ENCODE measurements around the gene MEGF11. TPM values are rescaled to one million over a fixed set of nuclear protein-coding genes. Genes with fewer than 3 reads are reported as not detected.

MEGF11 gene
- total RNA-seq, 1 donor from 2014 or later = 0.25 TPM

GRCh38 chr15:66050264-66050663, 203.3 kb downstream of the MEGF11 start:
- H3K4me1 ChIP-seq = no peaks in the 10 kb centered on the region
- no peaks in the 10 kb centered on the region for H3K9me3 ChIP-seq
- no peak overlapping the region for H3K27ac ChIP-seq
- H3K4me3 ChIP-seq = no peak overlapping the region
- intact Hi-C loops (cut with DNase I) = no loop called here
- TF ChIP-seq CTCF (IDR thresholded peaks at IDR 0.05) (no peak), POLR2A (IDR thresholded peaks at IDR 0.05) (no peak), POLR2AphosphoS5 (IDR thresholded peaks at IDR 0.05; ENCODE audit: insufficient read depth in 1 of 2, low read depth in 1 of 2) (no peak)
- no peaks in the 10 kb centered on the region for H3K36me3 ChIP-seq
- DNase-seq (ENCODE audit: extremely low spot score in 2 of 2) = no peak
- H3K27me3 ChIP-seq = no peaks in the 10 kb centered on the region

- Histone ChIP-seq H3K4me3 (no peak overlapping the region), H3K4me1 (no peaks in the 10 kb centered on the region), H3K36me3 (no peaks in the 10 kb centered on the region), H3K27me3 (no peaks in the 10 kb centered on the region), H3K27ac (no peak overlapping the region), H3K9me3 (no peaks in the 10 kb centered on the region)
- TF ChIP-seq CTCF (IDR thresholded peaks at IDR 0.05) = no peak
- no peak for TF ChIP-seq POLR2AphosphoS5 (IDR thresholded peaks at IDR 0.05; ENCODE audit: insufficient read depth in 1 of 2, low read depth in 1 of 2)
- TF ChIP-seq POLR2A (IDR thresholded peaks at IDR 0.05) = no peak
- intact Hi-C loops (cut with DNase I) = no loop called here
- DNase-seq (ENCODE audit: extremely low spot score in 2 of 2) = no peak
These were observed 204.2 kb downstream of the MEGF11 start for GRCh38 chr15:66049353-66049752.

GRCh38 chr15:66047321-66048024, 206.1 kb downstream of the MEGF11 start:
- H3K4me1 ChIP-seq = no peaks in the 10 kb centered on the region
- H3K27me3 ChIP-seq = no peaks in the 10 kb centered on the region
- H3K4me3 ChIP-seq = no peak overlapping the region
- no peak for DNase-seq (ENCODE audit: extremely low spot score in 2 of 2)
- H3K9me3 ChIP-seq = no peaks in the 10 kb centered on the region
- intact Hi-C loops (cut with DNase I) = no loop called here
- no peak overlapping the region for H3K27ac ChIP-seq
- TF ChIP-seq CTCF (IDR thresholded peaks at IDR 0.05) (no peak), POLR2AphosphoS5 (IDR thresholded peaks at IDR 0.05; ENCODE audit: insufficient read depth in 1 of 2, low read depth in 1 of 2) (no peak), POLR2A (IDR thresholded peaks at IDR 0.05) (no peak)
- no peaks in the 10 kb centered on the region for H3K36me3 ChIP-seq

- H3K27me3 ChIP-seq = no peaks in the 10 kb centered on the region
- H3K36me3 ChIP-seq = no peaks in the 10 kb centered on the region
- no peak for TF ChIP-seq POLR2A (IDR thresholded peaks at IDR 0.05)
- no peak for TF ChIP-seq CTCF (IDR thresholded peaks at IDR 0.05)
- TF ChIP-seq POLR2AphosphoS5 (IDR thresholded peaks at IDR 0.05; ENCODE audit: insufficient read depth in 1 of 2, low read depth in 1 of 2) = no peak
- H3K4me1 ChIP-seq = no peaks in the 10 kb centered on the region
- H3K4me3 ChIP-seq = no peak overlapping the region
- H3K27ac ChIP-seq = no peak overlapping the region
- H3K9me3 ChIP-seq = no peaks in the 10 kb centered on the region
- intact Hi-C loops (cut with DNase I) = no loop called here
- no peak for DNase-seq (ENCODE audit: extremely low spot score in 2 of 2)
These were observed 206.8 kb downstream of the MEGF11 start for GRCh38 chr15:66046751-66047150.

GRCh38 chr15:66046326-66046725, 207.2 kb downstream of the MEGF11 start:
- H3K36me3 ChIP-seq = no peaks in the 10 kb centered on the region
- no peak for TF ChIP-seq CTCF (IDR thresholded peaks at IDR 0.05)
- TF ChIP-seq POLR2AphosphoS5 (IDR thresholded peaks at IDR 0.05; ENCODE audit: insufficient read depth in 1 of 2, low read depth in 1 of 2) = no peak
- no peak for TF ChIP-seq POLR2A (IDR thresholded peaks at IDR 0.05)
- H3K9me3 ChIP-seq = no peaks in the 10 kb centered on the region
- H3K27ac ChIP-seq = no peak overlapping the region
- no peak for DNase-seq (ENCODE audit: extremely low spot score in 2 of 2)
- no peaks in the 10 kb centered on the region for H3K4me1 ChIP-seq
- intact Hi-C loops (cut with DNase I) = no loop called here
- no peak overlapping the region for H3K4me3 ChIP-seq
- H3K27me3 ChIP-seq = no peaks in the 10 kb centered on the region
